GM19468 (cell line): ENCODE results near the gene ABCC4.
A peak's percentile ranks its signal among the peaks of the same experiment; 100 is the strongest.
"Not testable (repeated sequence)": the region's sequence is repeated elsewhere in the genome, so short reads cannot be mapped to it uniquely, and the experiment has no call there.

Experiments
- ATAC-seq: cut with Tn5 transposase; IDR thresholded peaks from one replicate; pipeline ENCODE4 v1.9.1; 2021; ENCODE audit warnings: mild to moderate bottlenecking, moderate library complexity, moderate number of reproducible peaks; ENCODE audit not compliant: unreplicated experiment; ENCODE audit errors: extremely low read depth

ABCC4 gene

DNA sequence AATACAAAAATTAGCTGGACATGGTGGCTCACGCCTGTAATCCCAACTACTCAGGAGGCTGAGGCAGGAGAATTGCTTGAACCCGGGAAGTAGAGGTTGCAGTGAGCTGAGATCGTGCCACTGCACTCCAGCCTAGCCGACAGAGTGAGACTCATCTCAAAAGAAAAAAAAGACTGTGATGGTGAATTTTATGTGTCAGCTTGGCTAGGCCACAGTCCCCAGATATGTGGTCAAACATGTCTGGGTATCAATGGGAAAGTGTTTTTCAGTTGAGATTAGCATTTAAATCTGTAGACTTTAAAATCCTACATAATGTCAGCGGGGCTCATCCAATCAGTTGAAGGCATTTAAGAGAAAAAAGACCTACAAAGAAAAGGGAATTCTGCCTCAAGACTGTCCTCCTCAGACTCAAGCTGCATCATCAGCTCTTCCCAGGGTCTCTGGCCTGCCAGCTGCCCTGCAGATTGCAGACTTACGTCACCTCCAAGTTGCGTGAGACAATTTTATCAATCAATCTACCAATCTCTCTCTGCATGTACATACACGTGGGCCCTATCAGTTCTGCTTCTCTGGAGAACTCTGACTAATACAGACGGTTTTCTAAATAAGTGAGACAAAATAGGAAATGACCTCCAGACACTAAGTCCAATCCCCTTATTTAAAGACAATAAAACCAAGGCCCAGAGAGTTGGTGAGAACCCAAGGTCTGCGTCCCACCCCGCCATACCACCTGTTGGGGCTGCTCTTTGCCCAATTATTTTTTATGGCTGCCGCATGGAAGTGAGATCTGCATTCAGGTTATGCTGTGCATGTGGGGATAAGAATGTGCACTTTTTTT is 99.2 kb downstream of the ABCC4 start:
- no peak for ATAC-seq

DNA sequence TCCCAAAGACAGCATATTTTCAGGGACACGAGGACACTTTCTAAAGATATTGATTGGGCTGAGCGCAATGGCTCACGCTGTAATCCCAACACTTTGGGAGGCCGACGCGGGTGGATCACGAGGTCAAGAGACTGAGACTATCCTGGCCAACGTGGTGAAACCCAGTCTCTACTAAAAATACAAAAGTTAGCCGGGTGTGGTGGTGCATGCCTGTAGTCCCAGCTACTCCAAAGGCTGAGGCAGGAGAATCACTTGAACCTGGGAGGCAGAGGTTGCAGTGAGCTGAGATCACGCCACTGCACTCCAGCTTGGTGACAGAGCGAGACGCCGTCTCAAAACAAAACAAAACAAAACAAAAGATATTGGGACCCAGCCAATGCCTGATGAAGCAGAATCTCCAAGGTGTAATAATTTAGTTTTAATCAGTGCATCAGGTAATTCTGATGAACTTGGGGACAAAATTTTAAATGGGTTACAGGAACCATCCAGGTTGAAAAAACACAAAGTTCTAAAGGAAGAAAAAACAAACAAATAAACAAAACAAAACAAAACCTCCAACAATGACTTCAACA is 100.8 kb downstream of the ABCC4 start:
- ATAC-seq = not testable (repeated sequence)

DNA sequence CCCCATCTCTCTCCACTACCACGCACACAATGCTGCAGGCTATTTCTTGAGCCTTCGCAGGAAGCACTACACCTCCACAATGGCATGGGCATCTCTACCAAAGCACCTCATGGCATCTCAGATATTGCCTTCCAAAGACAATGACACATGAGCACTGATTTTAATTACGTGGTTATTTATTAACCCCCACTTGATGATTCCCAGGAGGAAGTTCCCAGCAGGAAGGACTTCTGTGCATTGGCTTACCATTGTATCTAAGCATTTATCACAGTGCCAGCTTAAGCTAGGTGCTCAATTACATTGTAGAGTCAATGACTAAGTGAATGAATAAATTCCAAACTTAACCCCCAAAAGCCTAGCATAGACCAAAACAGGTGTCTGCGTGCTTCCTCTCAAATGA is 101.4 kb downstream of the ABCC4 start:
- no peak for ATAC-seq

GRCh38 chr13:95198606-95199005 is 102.6 kb downstream of the ABCC4 start:
- not testable (repeated sequence) for ATAC-seq

DNA sequence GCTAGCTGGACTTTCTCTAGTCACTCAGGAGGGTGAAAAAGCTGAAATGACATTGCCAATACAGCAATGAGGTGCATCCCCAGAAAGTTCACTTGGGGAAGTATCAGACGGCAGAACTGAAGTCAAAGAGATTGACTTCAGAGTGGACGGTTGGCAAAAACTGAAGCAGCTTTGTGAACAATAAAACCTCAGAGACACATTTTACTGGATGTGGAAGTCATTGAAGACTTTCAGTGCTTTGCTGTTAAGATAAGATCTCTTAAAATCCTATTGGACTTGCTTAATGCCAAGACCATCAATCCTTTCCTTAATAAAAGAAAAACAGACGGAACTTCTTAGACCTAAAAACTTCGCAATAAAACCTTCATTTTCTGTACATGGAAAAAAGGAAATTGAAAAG is 103.7 kb downstream of the ABCC4 start:
- ATAC-seq = no peak

GRCh38 chr13:95195146-95195545 is 106.1 kb downstream of the ABCC4 start:
- no peak for ATAC-seq

GRCh38 chr13:95193509-95194230 is 107.6 kb downstream of the ABCC4 start:
- ATAC-seq = no peak

DNA sequence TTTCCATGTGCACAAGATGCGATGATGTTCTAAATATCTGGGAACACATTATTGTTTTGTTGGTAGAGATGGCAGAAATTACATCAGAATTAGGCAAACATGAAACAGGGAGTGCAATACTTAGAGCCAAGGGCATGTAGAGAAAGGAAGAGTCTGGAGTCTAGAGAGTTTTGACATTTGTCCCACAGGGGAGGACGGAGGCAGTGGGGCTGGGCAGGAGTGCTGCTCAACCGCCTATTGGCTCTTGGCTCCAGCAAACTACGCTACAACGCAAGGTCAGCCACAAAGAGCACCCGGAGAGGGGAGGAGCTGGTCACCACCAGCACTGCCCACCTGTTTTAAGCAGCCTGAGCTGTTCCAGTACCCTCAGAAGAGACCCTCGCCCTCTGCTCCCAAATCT is 108.3 kb downstream of the ABCC4 start:
- no peak for ATAC-seq

- not testable (repeated sequence) for ATAC-seq
These were observed 108.7 kb downstream of the ABCC4 start for GRCh38 chr13:95192564-95192945.

GRCh38 chr13:95191821-95192563 is 109.3 kb downstream of the ABCC4 start:
- ATAC-seq = peak; percentile 72

GRCh38 chr13:95188128-95188527 is 113.1 kb downstream of the ABCC4 start:
- ATAC-seq = no peak

DNA sequence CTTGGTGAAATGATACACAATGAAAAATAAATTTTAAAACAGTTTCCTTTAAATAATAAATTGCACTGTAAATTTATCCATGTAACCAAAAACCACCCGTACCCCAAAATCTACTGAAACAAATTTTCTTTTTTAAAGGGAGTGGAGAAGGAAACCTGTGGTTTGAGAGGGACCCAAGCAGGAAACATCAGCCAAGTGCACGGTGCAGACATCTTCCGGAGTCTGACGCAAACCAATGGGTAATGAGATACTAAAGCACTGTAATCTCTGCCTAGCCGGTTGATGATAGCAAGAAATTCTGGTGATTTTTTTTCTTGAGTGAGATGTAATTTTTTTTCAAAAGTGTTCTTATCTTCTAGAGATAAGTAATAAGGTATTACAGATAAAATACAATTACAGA is 115.4 kb downstream of the ABCC4 start:
- ATAC-seq = no peak

GRCh38 chr13:95185311-95185710 is 115.9 kb downstream of the ABCC4 start:
- no peak for ATAC-seq

DNA sequence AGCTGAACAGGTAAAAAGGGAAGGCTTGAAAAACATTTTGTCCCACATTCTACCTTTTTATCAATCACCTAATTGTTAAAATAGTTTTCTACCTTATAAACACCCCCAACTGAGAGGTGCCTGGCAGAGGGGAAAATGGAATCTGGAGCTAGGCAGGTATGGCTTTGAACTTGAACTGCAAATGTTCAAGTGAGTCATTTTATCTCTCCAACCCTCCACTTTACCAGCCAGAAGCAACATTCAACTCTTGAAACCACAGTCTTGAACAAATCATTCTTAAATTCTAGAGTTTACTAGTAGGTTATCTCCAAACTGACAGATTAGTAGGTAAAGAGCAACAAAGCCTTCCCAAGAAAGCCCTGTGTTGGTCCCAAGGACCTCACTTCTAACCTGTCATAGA is 116.9 kb downstream of the ABCC4 start:
- ATAC-seq = no peak

GRCh38 chr13:95182570-95183265 is 118.5 kb downstream of the ABCC4 start:
- ATAC-seq = no peak

DNA sequence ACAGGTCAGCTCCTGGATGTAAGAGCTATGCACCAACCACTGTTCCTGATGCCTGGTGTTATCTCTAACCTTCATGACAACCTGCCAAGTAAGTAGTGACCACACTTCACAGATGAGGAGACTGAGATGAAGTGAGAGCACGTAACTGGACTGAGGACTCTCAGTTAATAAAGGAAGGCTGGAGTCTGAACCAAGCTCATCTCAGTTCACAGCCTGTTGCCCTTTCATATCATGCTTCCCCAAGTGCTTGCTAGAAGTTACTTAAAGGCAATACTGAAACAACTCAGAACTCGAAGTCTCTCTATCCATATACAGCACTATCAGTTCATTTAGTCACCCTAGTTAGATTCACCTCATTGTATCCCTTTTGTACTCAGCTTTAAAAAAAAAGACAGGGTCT is 119.7 kb downstream of the ABCC4 start:
- peak; percentile 60 for ATAC-seq

DNA sequence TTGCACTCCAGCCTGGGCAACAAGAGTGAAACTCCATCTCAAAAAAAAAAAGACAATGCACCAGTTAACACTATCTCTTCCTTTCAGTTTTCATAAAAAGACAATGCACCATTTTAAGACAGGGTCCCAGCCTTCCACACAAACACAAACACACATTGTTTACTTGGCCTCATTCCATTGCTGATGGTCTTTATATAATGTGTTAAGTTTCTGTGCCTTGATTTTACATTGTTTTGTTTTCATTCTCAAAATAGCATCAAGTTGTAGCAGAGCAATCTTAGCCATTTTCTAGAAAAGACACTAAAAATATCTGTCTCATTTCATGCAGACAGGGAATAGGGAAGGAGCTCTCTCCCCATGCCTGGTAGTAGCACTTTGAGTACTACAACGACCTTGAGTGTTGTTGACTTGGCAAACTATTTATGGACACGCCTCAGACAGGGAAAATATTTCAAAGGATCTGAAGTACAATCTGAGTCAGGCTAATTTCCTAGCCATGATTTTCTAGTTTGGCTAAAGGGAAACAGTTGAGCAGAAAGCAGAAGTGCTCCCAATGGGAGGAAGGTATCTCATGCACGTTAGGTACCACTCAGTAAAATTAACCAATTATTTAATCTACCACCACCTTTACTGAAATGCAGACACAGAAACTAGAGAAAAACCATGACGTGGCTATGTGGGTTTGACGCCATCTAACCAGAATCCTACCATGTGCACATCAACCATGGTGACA is 120.6 kb downstream of the ABCC4 start:
- no peak for ATAC-seq

GRCh38 chr13:95176611-95177259 is 124.5 kb downstream of the ABCC4 start:
- no peak for ATAC-seq

DNA sequence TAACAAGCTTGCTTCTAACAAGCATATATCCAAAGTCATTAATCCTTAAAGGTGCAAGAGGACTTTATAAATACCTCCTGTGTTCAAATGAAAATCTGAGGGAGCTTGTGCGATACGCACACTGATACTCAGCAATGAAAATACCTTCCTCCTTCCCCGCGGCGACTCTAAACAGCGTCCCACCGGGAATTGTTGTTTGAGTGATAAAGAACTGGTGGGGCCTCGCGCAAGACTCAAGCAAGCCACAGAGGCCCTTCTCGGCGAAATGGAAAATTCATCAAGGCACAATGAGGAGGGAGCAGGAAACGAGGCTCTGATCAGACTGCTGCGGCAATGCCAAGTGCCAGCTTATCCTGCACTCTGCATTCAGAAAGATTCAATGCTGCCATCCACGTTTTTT is 126.7 kb downstream of the ABCC4 start:
- ATAC-seq = no peak
